Frontal cortex (tissue), 4 donors: ENCODE data around the gene KLHL14. TPM values are rescaled to one million over a fixed set of nuclear protein-coding genes. Genes with fewer than 3 reads are reported as not detected.
"Not testable (repeated sequence)": the region's sequence is repeated elsewhere in the genome, so short reads cannot be mapped to it uniquely, and the experiment has no call there.

ENCODE experiments used
- DNase-seq, 2 donors: peaks; one replicate each; pipeline ENCODE4 v3.0.0; 2012; ENCODE audit warnings: low spot score in 2 of 2
- FAIRE-seq: peaks from 2 replicates; lab custom pipeline; 2012; peaks lifted over from hg19 to GRCh38; lab: Jason Lieb, UNC
- total RNA-seq: library from RNA; depleted of rRNA; stranded (reverse); fragments of >200 nt; gene quantifications from one replicate; pipeline ENCODE4 v1.2.3, GENCODE V29; 2014
- donor health status: control.
- donor health status: control.
- donor health status: control.

Gene KLHL14
- total RNA-seq: 53.0 TPM

GRCh38 chr18:32772581-32773381, at the start of gene KLHL14:
KLHL14 (minus strand) TSS chr18:32773023; CDS start chr18:32770591, 2,432 bp downstream.
- DNase-seq (no peak), FAIRE-seq (no peak)

GRCh38 chr18:32822197-32822596, 49.4 kb upstream of the KLHL14 start:
- DNase-seq: no peak
- no peak for FAIRE-seq

- no peak for FAIRE-seq
Measured at GRCh38 chr18:32815881-32816280, 43.1 kb upstream of the KLHL14 start.

DNA sequence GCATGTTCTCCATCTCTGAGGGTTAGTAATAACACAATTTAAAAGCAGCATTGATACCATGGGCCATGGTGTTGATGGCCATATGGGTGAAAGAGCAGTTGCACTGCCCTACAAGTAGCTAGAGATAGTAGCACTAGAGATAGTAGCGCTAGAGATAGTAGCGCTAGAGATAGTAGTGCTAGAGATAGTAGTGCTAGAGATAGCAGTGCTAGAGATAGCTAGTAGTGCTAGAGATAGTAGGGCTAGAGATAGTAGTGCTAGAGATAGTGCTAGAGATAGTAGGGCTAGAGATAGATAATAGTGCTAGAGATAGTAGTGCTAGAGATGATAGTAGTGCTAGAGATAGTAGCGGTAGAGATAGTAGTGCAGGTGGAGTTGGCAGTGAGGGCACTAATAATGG, 39.5 kb upstream of the KLHL14 start:
- FAIRE-seq: no peak
- DNase-seq: no peak

More at GRCh38 chr18:32815881-32816280, 43.1 kb upstream of the KLHL14 start:
- DNase-seq: no peak

DNA sequence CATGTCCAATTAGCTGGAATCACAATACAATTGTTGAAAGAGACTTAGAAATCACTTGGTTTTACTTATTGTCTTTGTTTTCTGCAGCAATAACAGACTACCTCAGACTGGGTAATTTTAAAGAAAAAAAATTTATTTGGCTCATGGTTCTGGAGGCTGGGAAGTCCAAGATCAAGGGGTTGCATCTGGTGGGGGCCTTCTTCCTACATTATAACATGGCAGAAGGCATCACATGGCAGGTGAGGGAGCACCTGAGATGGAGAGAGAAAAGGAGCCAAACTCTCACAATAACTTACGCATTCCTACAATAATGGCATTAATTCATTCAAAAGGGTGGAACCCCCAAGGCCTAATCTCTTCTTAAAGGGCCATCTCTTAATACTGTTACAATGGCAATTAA, 37.5 kb upstream of the KLHL14 start:
- no peak for DNase-seq
- FAIRE-seq: no peak

- FAIRE-seq (no peak), DNase-seq (no peak)
Measured at GRCh38 chr18:32805354-32805753, 32.5 kb upstream of the KLHL14 start.

GRCh38 chr18:32804134-32804888, 31.5 kb upstream of the KLHL14 start:
- no peak for DNase-seq

GRCh38 chr18:32803568-32803967, 30.7 kb upstream of the KLHL14 start:
- FAIRE-seq (no peak), DNase-seq (no peak)

More at GRCh38 chr18:32804134-32804888, 31.5 kb upstream of the KLHL14 start:
- FAIRE-seq: no peak

- no peak for DNase-seq
- no peak for FAIRE-seq
Measured at GRCh38 chr18:32802591-32803451, 30.0 kb upstream of the KLHL14 start.

GRCh38 chr18:32801228-32801627, 28.4 kb upstream of the KLHL14 start:
- FAIRE-seq: no peak
- DNase-seq: no peak

DNA sequence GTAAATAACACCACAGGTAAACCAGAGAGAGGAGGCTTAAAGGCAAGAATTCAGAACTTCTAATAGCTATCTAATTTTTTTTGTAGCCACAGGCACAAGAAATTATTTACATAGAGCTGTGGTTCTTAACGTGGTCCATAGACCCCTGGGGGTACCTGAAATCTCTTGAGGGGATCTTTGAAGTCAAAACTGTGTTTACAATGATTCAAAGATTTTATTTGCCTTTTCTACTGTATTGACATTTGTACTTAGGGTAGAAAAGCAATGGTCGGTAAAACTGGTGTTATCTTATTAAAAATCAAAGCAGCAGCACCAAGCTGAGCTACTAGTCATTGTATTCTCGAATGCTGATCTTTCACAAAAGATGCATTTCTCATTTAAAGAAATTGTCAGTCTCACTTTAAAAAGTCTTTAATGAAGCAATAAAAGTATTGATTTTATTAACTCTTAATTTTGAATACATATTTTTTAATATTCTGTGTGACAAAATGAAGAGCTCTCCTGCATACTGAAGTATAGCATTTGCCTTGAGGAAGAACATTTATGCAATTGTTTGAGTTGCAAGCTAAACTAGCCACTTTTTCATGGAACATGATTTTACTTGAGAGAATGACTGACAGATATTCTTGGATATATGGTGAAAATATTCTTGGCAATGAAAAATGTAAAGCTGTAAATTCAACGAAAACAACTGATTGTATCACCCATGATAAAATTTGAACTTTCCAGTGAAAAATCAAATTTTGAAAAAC, 25.6 kb upstream of the KLHL14 start:
- DNase-seq: no peak
- no peak for FAIRE-seq

DNA sequence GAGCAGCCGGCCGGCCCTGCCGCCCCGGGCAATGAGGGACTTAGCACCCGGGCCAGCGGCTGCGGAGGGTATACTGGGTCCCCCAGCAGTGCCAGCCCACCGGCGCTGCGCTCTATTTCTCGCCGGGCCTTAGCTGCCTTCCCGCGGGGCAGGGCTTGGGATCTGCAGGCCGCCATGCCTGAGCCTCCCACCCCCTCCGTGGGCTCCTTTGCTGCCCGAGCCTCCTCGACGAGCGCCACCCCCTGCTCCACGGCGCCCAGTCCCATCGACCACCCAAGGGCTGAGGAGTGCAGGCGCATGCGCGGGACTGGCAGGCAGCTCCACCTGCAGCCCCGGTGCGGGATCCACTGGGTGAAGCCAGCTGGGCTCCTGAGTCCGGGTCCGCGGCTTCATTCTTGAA, 21.8 kb upstream of the KLHL14 start:
- FAIRE-seq, DNase-seq: not testable (repeated sequence)

DNA sequence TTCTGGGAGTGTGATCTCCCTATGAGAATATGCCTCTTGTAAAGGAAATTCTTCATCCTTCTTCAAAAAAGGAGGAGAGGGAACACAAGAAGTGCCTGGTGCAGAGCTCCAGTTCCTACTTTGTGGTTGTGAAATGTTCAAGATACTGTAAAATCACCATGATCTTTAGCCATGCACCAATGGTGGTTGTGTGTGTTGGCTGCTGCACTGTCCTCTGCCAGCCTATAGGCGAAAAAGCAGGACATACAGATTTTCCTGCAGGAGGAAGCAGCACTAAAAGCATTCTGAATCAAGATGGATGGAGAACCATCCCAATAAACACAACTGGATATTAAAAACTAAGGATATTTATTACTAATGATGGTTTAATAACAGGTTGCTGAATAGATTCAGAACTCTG, 6.2 kb upstream of the KLHL14 start:
- FAIRE-seq (no peak), DNase-seq (no peak)

- DNase-seq (no peak), FAIRE-seq (no peak)
Measured at GRCh38 chr18:32777049-32777448, 4.2 kb upstream of the KLHL14 start.

DNA sequence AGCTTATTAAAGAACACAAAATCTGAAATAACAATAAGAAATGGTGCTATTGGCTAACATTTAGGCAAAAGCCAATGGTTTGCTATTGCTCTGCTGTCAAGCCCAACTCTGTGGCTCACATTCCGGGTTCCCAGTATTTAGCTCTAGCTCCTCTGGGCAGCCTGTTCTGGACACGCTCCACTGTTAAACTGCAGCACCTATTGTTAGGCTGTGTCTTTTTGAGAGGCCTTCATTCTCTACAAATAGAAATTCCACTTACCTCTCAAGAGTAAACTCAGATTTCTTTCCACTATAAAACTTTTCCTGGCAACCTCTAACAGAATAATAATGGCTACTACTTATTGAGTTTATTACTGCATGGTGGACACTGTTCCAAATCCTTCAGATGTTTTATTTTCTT, 3.7 kb upstream of the KLHL14 start:
- FAIRE-seq: no peak
- no peak for DNase-seq

DNA sequence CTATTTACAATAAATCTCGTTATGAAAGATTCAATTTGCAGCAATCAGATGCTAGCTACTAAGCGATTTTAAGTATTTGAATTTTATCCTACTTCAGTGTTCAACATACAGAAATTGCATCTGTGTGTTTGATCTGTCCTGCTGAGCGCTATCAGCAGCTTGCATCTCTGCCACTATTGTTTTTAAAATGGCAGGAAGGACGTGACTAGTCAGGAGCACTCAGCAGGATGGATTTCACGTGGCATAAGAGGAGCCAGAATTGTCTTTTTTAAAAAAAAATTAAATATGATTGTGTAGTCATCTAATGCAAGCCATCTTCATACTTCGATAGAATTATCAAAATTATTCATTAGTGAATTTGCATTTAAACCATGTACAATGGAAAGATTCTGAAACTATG, 2.8 kb upstream of the KLHL14 start:
- no peak for FAIRE-seq

GRCh38 chr18:32773382-32773712, 524 bp upstream of the KLHL14 start:
- no peak for DNase-seq
- FAIRE-seq: no peak

More for the DNA sequence above, 2.8 kb upstream of the KLHL14 start:
- DNase-seq: no peak

DNA sequence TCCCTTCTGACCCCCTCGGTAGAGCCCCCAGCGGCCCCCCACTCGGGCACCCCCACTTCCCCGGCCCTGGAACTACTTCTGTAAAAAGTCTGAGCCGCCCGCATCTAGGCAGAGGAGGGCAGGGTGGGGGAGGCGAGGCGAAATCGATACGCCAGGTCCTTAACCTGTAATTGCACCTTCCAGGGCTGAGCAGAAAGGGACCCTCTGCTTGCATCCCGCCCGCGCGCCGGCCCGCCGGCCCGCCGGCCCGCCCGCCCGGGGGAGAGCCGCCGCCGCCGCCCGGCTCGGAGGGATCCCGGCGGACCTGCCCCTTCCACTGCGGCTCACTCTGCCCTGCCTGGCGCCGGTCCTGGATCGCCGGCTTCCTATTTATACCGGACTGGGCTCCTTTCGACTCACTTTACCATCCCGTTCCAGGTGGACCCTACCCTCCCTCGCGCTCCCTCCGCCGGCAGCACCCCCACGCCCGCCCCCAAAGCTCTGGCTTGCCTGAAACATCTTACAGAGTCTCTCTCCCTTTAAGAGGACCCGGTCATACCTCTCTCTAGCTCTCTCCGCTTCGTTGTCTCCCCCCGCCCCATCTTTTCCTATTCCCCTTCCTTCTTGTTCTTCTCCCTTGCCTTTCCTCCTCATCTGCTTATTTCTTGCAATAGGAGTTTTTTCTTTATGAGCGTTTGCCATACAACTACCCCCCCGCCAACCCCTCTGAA, 797 bp downstream of the KLHL14 start:
- DNase-seq (peak in 1 of 2 donors; percentile 34), FAIRE-seq (no peak)

DNA sequence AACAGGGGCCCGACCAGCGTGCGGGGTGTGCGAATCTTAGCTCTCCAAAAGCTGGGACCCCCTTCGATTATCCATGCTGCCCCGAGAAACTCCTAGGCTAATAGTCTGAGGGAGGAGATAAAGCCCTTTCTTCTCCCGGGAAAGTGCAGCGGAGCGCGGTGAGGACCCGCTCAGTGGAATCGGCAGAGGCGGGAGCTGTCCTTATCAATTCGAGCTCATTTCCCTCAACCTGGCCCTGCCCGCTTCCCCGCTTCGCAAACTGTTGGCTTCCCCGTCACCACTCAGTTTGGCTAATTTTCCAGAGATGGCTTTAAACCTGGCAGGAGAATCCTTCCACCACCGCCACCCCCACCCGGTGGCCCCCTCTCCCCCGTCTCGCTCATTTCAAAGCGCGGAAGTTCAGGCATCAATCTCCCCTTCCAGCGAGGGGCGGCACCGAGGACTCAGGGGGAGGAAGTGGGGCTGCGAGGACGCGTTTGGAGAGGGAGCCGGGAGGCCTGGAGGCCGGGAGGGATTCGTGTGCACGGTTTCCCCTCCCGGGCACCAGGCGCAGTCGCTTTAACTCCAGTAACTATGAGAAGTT, 1.6 kb downstream of the KLHL14 start:
- DNase-seq: peak in 1 of 2 donors; percentile 31
- FAIRE-seq: no peak
